BE2C (cell line): ENCODE measurements around the gene CLEC16A.

ENCODE experiments used
- DNase-seq: peaks from one replicate; pipeline ENCODE4 v3.0.0-alpha.2; 2020
- H3K27me3 ChIP-seq: fragments of 250-450 bp; sonication (Bioruptor Pico); 2 replicates; pipeline ENCODE4 v1.5.1; 2020; ENCODE audit warnings: mild to moderate bottlenecking
- H3K36me3 ChIP-seq: fragments of 250-450 bp; sonication (Bioruptor Pico); 2 replicates; pipeline ENCODE4 v1.5.1; 2020; ENCODE audit warnings: mild to moderate bottlenecking
- H3K4me1 ChIP-seq: fragments of 250-450 bp; sonication (Bioruptor Pico); 2 replicates; pipeline ENCODE4 v1.5.1; 2020
- H3K4me3 ChIP-seq: 2 replicates; pipeline ENCODE4 v1.5.1; 2011; ENCODE audit warnings: low read depth, low read length
- H3K9me3 ChIP-seq: fragments of 250-450 bp; sonication (Bioruptor Pico); 2 replicates; pipeline ENCODE4 v1.5.1; 2020
- CTCF ChIP-seq: IDR thresholded peaks from 2 replicates; pipeline ENCODE4 v1.5.1; 2012; ENCODE audit warnings: mild to moderate bottlenecking, low read depth, low read length

CLEC16A gene

GRCh38 chr16:11140867-11141266, 196.5 kb downstream of the CLEC16A start:
- no peak for TF ChIP-seq CTCF
- Histone ChIP-seq H3K27me3 (no peaks in the 10 kb centered on the region), H3K4me3 (no peak overlapping the region), H3K9me3 (no peaks in the 10 kb centered on the region), H3K4me1 (peaks cover 13% of the 10 kb centered on the region), H3K36me3 (no peaks in the 10 kb centered on the region)
- DNase-seq, result no peak

- TF ChIP-seq CTCF, result no peak
- Histone ChIP-seq H3K27me3 (no peaks in the 10 kb centered on the region), H3K4me1 (peaks cover 5% of the 10 kb centered on the region; the same call in 1 of the 2 replicates), H3K9me3 (no peaks in the 10 kb centered on the region), H3K4me3 (no peak overlapping the region), H3K36me3 (no peaks in the 10 kb centered on the region)
- no peak for DNase-seq
Measured at GRCh38 chr16:11141409-11142260, 197.3 kb downstream of the CLEC16A start.

GRCh38 chr16:11142261-11142630, 197.9 kb downstream of the CLEC16A start:
- Histone ChIP-seq H3K36me3 (no peaks in the 10 kb centered on the region), H3K4me3 (no peak overlapping the region), H3K27me3 (no peaks in the 10 kb centered on the region), H3K9me3 (no peaks in the 10 kb centered on the region), H3K4me1 (no peaks in the 10 kb centered on the region)
- no peak for DNase-seq
- no peak for TF ChIP-seq CTCF

GRCh38 chr16:11142951-11143350, 198.6 kb downstream of the CLEC16A start:
- H3K36me3 ChIP-seq, result no peaks in the 10 kb centered on the region
- H3K4me3 ChIP-seq, result no peak overlapping the region
- no peaks in the 10 kb centered on the region for H3K9me3 ChIP-seq
- DNase-seq, result no peak
- TF ChIP-seq CTCF, result no peak
- no peaks in the 10 kb centered on the region for H3K4me1 ChIP-seq
- no peaks in the 10 kb centered on the region for H3K27me3 ChIP-seq

- Histone ChIP-seq H3K4me3 (no peak overlapping the region), H3K36me3 (no peaks in the 10 kb centered on the region), H3K9me3 (no peaks in the 10 kb centered on the region), H3K4me1 (no peaks in the 10 kb centered on the region), H3K27me3 (no peaks in the 10 kb centered on the region)
- DNase-seq, result no peak
- no peak for TF ChIP-seq CTCF
Measured at GRCh38 chr16:11143372-11144035, 199.1 kb downstream of the CLEC16A start.

- Histone ChIP-seq H3K4me1 (no peaks in the 10 kb centered on the region), H3K36me3 (no peaks in the 10 kb centered on the region), H3K4me3 (no peak overlapping the region), H3K9me3 (no peaks in the 10 kb centered on the region), H3K27me3 (no peaks in the 10 kb centered on the region)
- no peak for DNase-seq
- TF ChIP-seq CTCF, result no peak
Measured at GRCh38 chr16:11144122-11144521, 199.8 kb downstream of the CLEC16A start.
